Lung (tissue), 12 donors: ENCODE data around the gene NFKBIB. TPM values are rescaled to one million over a fixed set of nuclear protein-coding genes. Genes with fewer than 3 reads are reported as not detected.

Experiments
- ATAC-seq: fragments of 200-7000 bp; cut with Tn5 transposase; one replicate; pipeline ENCODE4 v1.9.1; 2020; ENCODE audit warnings: moderate number of reproducible peaks; ENCODE audit not compliant: insufficient read depth, low FRiP score
- DNase-seq, 3 donors: peaks; one replicate each; pipeline ENCODE4 v3.0.0-alpha.2; 2013 to 2017
- H3K27ac ChIP-seq, 2 donors: one replicate each; pipeline ENCODE4 v1.5.1; 2013; ENCODE audit warnings: mild to moderate bottlenecking in 2 of 2, moderate library complexity in 2 of 2, control low read depth in 1 of 2, inconsistent platforms in 1 of 2, low read depth in 1 of 2, low read length in 1 of 2
- H3K27me3 ChIP-seq, 3 donors: one replicate each; pipeline ENCODE4 v1.5.1; 2013; ENCODE audit warnings: low read length in 2 of 3; ENCODE audit not compliant: control insufficient read depth in 3 of 3, insufficient read depth in 3 of 3
- H3K36me3 ChIP-seq, 4 donors: one replicate each; pipeline ENCODE4 v1.5.1; 2013; ENCODE audit warnings: low read length in 4 of 4, mild to moderate bottlenecking in 1 of 4, moderate library complexity in 1 of 4; ENCODE audit not compliant: control insufficient read depth in 4 of 4, insufficient read depth in 4 of 4
- H3K4me1 ChIP-seq, 5 donors: one replicate each; pipeline ENCODE4 v1.5.1; 2013; ENCODE audit warnings: low read length in 5 of 5, mild to moderate bottlenecking in 2 of 5, moderate library complexity in 1 of 5; ENCODE audit not compliant: control insufficient read depth in 5 of 5, insufficient read depth in 5 of 5
- H3K4me3 ChIP-seq: one replicate; pipeline ENCODE4 v1.5.1; 2013; ENCODE audit warnings: mild to moderate bottlenecking, control low read depth, moderate library complexity
- H3K9ac ChIP-seq, 2 donors: one replicate each; pipeline ENCODE4 v1.5.1; 2013; ENCODE audit warnings: low read length in 2 of 2, control low read depth in 1 of 2; ENCODE audit not compliant: insufficient read depth in 1 of 2
- H3K9me3 ChIP-seq, 4 donors: one replicate each; pipeline ENCODE4 v1.5.1; 2013; ENCODE audit warnings: low read length in 3 of 4, mild to moderate bottlenecking in 1 of 4, moderate library complexity in 1 of 4; ENCODE audit not compliant: control insufficient read depth in 4 of 4, insufficient read depth in 3 of 4
- CTCF ChIP-seq: IDR thresholded peaks from 2 replicates; pipeline ENCODE4 v1.5.1; 2012; ENCODE audit warnings: mild to moderate bottlenecking; ENCODE audit errors: control extremely low read depth, extremely low read depth
- WGBS, 2 donors: extraction: QIAGEN DNeasy Blood & Tissue Kit; methylation state at CpG; one replicate each; pipeline ENCODE4 v1.1.7; 2013; 5-methylcytosine and 5-hydroxymethylcytosine counted together
- polyA plus RNA-seq, 2 donors: library from polyadenylated mRNA; stranded (reverse); fragments of 200-250 nt; gene quantifications; one replicate each; pipeline ENCODE4 v1.2.1, GENCODE V29; 2013
- total RNA-seq, 2 donors: library from RNA; depleted of rRNA in 1 of 2; stranded (reverse); fragments of >200 nt in 1 of 2; gene quantifications; one replicate each; pipeline ENCODE4 v1.2.1, GENCODE V29; 2014 to 2021
- donor health status: control.
- donor health status: control.
- donor health status: Bipolar disorder and iron deficiency.
- donor health status: healthy.
- donor health status: DM: yes; HTN: yes; CAD: no.

The NFKBIB gene
- total and polyA plus RNA-seq, 4 donors: 12.8 to 60.8 (median 48.8) TPM

DNA sequence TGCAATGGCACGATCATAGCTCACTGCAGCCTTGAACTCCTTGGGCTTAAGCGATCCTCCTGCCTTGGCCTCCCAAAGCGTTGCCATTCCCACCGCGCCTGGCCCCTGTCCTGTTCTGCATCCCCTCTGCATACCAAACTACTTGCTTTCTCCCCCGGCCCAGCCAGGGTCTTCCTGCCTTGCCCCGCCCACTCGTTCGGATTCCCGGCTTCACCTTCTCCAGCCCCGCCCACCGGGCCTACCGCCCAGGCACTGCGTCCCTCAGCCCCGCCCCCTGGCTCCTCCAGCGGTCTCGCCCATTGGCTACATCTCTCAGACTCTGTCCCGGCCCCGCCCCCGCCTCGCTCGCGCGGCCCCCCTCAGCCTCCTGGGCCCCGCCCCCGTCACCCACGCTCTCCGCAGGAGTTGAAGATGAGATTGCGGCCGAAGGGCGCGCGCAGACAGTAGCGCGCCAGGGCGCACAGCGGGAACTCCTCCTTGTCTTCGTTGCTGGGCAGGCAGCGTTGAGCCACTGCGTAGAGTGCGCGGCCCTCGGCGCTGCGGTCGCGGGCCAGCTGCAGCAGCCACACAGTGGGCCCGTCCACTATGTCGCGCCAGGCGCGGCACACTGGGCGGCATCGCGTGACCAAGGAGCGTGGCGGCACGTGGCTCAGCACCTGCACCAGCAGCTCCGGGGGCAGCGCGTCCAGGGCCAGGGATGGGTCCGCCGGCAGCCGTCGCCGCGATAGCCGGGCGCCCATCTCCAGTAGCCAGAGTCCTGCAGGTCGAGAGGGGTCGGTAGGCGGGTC, 50.0 kb downstream of the NFKBIB start:
- no peaks in the 10 kb centered on the region for H3K27me3 ChIP-seq
- H3K4me1 ChIP-seq: peaks cover 0 to 7% (median 3%) of the 10 kb centered on the region in 5 donors
- peaks cover 0 to 2% (median 0%) of the 10 kb centered on the region in 4 donors for H3K9me3 ChIP-seq
- TF ChIP-seq CTCF: no peak
- ATAC-seq: peak; percentile 95
- DNase-seq: peak; percentile 78 to 89 (median 83)
- H3K27ac ChIP-seq: no peak overlapping the region
- WGBS, 2 donors: 9 to 11% methylated on average over 71 to 72 of the region's 72 CpGs
- H3K9ac ChIP-seq: no peak overlapping the region
- no peak overlapping the region for H3K4me3 ChIP-seq
- H3K36me3 ChIP-seq: peaks cover 0 to 15% (median 7%) of the 10 kb centered on the region in 4 donors

- ATAC-seq (no peak), DNase-seq (no peak)
- Histone ChIP-seq H3K4me3 (no peak overlapping the region), H3K36me3 (peaks cover 0 to 10% (median 5%) of the 10 kb centered on the region in 4 donors), H3K27ac (no peak overlapping the region), H3K27me3 (no peaks in the 10 kb centered on the region), H3K9ac (no peak overlapping the region), H3K9me3 (peaks cover 0 to 2% (median 0%) of the 10 kb centered on the region in 4 donors), H3K4me1 (peaks cover 0 to 7% (median 3%) of the 10 kb centered on the region in 5 donors)
- TF ChIP-seq CTCF: no peak
- 79 to 81% methylated on average over 3 of the region's 3 CpGs for WGBS, 2 donors
Observed at GRCh38 chr19:38951187-38951586, 51.4 kb downstream of the NFKBIB start.

GRCh38 chr19:38952395-38953165, 52.8 kb downstream of the NFKBIB start:
- DNase-seq (peak in 2 of 3 donors; percentile 32 to 48), ATAC-seq (no peak)
- peaks cover 0 to 2% (median 0%) of the 10 kb centered on the region in 4 donors for H3K9me3 ChIP-seq
- H3K36me3 ChIP-seq: peaks cover 0 to 2% (median 0%) of the 10 kb centered on the region in 4 donors
- H3K4me3 ChIP-seq: no peak overlapping the region
- H3K4me1 ChIP-seq: peaks cover 0 to 7% (median 3%) of the 10 kb centered on the region in 5 donors
- TF ChIP-seq CTCF: no peak
- WGBS, 2 donors: 60 to 70% methylated on average over 13 of the region's 13 CpGs
- no peak overlapping the region for H3K27ac ChIP-seq
- no peak overlapping the region for H3K9ac ChIP-seq
- H3K27me3 ChIP-seq: no peaks in the 10 kb centered on the region
